Measurements from ENCODE around the gene PPP6R2.

Gene PPP6R2

DNA sequence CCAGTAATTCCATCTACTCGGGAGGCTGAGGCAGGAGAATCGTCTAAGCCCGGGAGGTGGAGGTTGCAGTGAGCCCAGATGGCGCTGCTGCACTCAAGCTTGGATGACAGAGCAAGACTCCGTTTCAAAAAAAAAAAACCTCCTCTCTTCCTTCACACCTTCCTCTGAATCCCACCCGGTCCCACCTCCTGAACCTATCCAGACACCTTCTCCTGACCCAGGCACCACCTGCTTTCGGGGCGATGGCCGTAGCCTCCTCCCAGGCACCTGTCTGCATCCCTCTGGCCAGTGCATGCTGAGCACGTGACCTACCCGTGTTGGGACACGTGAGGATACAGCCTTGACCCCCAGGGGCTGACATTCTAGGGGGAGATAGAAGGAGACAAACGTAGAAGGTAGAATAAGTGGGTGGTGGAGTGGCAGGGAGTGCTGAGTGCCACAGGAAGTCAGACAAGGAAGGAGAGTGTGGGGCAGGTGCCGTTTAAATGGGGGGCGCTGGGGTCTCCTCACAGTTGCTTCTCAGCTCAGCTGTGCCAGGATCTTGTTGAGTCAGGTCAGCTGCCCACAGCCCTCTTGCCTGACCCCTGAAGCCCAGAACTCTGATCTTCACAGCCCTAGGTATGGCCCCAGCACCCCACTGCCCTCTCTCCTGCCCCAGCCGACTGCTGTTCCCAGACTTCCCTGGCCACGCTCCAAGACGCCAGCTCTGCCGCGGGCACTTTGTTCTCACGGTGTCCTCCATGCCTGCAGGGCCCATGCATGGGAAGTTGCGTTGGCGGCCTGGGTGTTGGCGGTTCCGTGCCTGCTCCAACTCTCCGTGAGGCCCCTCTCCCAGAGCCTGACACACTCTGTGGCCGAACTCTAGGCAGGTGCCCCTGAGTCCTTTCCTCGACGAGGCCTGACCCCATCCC lies 142.3 kb downstream of the PPP6R2 start:
- no peak for DNase-seq (ENCODE audit: low read depth, low spot score)

DNA sequence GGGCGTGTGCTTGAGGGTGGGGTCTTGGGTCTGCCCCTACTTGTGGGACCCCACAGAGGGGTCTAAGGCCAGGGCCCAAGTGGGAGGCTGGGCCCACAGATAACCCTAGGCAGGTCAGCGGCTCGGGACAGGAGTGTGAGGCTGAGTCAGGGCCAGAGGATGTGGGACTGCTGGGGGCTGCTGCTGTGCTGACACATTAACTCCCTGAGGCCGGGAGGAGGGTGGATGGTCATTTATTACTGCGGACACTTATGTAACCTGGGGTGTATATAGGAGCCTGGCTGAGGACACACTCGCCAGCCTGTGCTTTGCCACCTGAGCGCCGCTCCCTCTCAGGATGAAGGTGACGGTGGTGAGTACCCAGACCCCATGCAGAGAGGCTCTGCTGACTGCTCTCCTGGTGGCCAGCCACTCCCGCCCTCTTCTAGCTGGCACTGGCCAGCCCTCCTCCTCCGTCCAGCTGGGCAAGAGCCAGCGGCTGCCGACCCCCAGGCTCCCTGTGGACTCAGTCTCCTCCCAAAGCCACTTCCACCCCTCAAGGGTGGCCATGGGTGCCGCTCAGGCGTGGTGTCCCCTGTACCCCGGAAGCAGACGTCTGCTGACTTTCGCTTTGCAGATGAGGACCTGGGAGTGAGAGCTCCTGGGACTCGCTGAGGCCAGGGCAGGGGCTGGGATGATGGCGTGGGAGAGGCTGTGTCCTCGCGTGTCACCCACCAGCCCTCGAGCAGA lies 143.6 kb downstream of the PPP6R2 start, which contains the start of gene MIOX:
MIOX (plus strand) TSS at position 299 of the 729 bp plus-strand sequence; CDS start at position 338, 39 bp downstream.
- no peak for DNase-seq (ENCODE audit: low read depth, low spot score)

DNA sequence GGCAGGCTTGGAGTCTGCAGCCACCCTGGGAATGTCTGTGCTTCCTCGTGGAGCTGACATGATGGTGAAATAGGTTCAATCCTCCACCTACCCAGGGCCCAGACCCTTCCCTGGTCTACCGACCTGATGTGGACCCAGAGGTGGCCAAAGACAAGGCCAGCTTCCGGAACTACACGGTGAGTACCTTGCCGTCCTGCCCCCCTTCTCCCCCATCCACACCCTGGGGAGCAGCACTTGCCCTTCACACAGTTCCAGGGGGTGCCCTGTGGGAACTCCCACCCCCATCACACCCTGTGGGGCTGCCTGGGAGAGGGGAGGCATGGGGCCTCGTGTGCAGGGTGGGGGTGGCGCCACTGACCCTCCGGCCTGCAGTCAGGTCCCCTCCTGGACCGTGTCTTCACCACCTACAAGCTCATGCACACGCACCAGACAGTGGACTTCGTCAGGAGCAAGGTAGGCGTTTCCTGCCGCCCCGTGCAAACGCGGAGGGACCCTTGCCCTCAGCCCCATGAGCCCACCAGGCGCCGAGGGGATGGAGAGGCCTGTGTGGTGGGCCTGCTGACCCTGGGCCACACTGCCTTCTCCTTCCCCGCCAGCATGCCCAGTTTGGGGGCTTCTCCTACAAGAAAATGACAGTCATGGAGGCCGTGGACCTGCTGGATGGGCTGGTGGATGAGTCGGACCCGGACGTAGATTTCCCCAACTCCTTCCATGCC lies 144.3 kb downstream of the PPP6R2 start:
- no peak for DNase-seq (ENCODE audit: low read depth, low spot score)

DNA sequence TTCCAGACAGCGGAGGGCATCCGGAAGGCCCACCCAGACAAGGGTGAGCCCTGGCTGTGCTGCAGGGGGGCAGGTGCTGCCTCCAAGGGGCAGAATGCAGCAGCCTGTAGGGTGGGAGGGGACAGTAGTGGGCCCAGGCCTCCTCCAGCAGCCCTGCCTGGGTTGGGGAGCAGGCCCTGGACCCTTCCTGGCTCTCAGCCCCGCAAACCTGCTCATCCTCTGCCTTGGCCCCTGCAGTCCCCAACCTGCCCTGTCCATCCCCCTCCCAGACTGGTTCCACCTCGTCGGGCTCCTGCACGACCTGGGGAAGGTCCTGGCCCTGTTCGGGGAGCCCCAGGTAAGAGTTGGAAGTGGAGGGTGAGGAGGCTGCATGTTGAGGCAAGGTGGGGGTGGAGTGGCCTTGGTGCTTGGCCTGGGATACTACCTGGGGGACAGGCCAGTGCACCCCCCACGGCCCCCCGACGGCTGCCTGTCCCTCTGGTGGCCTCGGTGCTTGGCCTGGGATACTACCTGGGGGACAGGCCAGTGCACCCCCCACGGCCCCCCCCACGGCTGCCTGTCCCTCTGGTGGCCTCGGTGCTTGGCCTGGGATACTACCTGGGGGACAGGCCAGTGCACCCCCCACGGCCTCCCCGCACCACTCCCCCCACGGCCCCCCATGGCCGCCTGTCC lies 145.0 kb downstream of the PPP6R2 start:
- no peak for DNase-seq (ENCODE audit: low read depth, low spot score)

DNA sequence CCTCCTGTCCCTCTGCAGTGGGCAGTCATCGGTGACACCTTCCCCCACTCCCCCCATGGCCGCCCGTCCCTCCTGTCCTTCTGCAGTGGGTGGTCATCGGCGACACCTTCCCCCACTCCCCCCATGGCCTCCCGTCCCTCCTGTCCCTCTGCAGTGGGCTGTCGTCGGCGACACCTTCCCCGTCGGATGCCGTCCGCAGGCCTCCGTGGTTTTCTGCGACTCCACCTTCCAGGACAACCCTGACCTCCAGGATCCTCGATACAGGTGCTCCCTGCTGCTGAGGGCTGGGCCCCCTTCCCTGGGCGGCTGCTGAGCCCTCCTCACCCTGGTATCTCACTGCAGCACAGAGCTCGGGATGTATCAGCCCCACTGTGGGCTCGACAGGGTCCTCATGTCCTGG lies 145.8 kb downstream of the PPP6R2 start:
- DNase-seq (ENCODE audit: low read depth, low spot score) = no peak

DNA sequence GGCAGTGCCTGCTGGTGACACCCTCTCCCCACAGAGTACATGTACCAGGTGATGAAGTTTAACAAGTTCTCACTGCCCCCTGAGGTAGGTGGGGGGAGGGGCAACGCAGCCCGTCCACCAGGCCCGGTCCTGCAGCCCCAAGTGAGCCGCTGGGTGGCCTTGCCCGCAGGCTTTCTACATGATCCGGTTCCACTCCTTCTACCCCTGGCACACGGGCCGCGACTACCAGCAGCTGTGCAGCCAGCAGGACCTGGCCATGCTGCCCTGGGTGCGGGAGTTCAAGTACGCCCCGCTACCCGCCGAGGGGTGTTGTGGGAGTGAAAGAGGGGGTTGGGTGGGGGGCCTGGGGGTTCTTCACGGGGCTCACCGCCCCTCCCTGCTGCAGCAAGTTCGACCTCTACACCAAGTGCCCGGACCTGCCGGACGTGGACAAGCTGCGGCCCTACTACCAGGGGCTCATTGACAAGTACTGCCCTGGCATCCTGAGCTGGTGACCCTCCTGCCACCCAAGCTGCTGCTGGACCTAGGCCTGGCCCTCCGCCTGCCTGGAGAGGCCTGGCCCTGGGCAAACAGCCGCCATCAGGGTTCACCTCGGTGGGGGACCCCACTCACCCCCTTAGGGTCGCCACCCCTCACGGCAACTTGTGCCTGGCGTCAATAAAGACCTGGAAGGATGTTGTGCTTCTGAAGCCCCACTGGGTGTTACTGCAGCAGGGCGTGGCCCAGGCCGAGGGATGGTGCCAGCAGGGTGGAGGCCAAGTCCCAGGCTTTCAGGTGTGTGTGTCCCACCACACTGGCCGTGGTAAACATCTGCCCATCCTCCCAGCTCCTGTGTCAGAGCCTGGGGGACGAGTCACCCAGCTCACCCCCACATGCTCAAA lies 146.5 kb downstream of the PPP6R2 start:
- DNase-seq (ENCODE audit: low read depth, low spot score) = no peak

DNA sequence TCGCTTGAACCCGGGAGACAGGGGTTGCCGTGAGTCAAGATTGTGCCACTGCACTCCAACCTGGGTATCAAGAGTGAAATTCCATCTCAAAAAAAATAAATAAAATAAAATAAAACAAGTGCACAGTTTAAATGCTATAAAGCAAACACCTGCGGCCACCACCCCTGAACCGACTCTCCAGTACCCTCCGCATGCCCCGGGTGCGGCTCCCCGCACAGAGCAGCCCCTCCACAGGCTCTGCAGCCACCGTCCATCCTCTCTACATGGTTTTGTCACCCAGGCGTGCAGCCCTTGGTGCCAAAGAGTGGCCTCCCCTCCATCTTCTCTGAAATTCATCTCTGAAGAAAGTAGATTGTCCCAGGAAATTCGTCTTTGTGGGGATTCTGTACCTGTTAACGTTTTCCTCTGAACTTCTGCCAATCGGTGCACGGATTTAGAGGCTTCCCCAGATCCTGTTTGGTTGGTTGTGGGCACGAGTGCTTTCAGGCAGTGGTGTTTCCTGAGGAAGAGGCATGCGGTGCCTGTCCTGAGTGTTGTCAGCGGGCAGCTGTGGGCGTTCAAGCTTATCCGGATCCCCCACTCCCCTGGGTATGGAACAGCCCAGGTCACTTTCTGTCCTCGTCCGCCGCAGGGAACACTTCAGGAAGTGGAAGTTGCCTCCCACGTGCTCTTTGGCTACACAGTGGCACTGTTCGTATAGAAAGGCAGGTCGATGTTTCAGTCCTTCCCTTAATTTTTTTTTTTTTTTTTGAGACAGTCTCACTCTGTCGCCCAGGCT lies 147.6 kb downstream of the PPP6R2 start:
- DNase-seq (ENCODE audit: low read depth, low spot score) = no peak

Measured in smooth muscle cell of the brain vasculature (primary cell).